KG1 (cell line): Measurements from ENCODE around the gene CTSF.
A peak's percentile ranks its signal among the peaks of the same experiment; 100 is the strongest.
"Not testable (repeated sequence)": the region's sequence is repeated elsewhere in the genome, so short reads cannot be mapped to it uniquely, and the experiment has no call there.

Experiments used
- DNase-seq: peaks from one replicate; lab custom pipeline; 2025; lab: John Stamatoyannopoulos, UW

The CTSF gene

GRCh38 chr11:66559142-66559865 lies 9.1 kb downstream of the CTSF start:
- DNase-seq: no peak

- DNase-seq: no peak
Observed at GRCh38 chr11:66557733-66558326, 10.6 kb downstream of the CTSF start.

- DNase-seq: no peak
Observed at GRCh38 chr11:66556086-66556485, 12.3 kb downstream of the CTSF start.

- no peak for DNase-seq
Observed at GRCh38 chr11:66555416-66555815, 13.0 kb downstream of the CTSF start.

GRCh38 chr11:66554602-66555001 lies 13.8 kb downstream of the CTSF start:
- no peak for DNase-seq

- DNase-seq: no peak
Observed at GRCh38 chr11:66550887-66551286, 17.5 kb downstream of the CTSF start.

GRCh38 chr11:66549696-66550095 lies 18.7 kb downstream of the CTSF start:
- no peak for DNase-seq

GRCh38 chr11:66548774-66549630 lies 19.4 kb downstream of the CTSF start:
- DNase-seq: no peak

GRCh38 chr11:66548041-66548440 lies 20.4 kb downstream of the CTSF start:
- DNase-seq: no peak

- no peak for DNase-seq
Observed at GRCh38 chr11:66547662-66548009, 20.8 kb downstream of the CTSF start.

- no peak for DNase-seq
Observed at GRCh38 chr11:66546966-66547661, 21.3 kb downstream of the CTSF start.

- DNase-seq: no peak
Observed at GRCh38 chr11:66546368-66546965, 21.9 kb downstream of the CTSF start, which contains the start of gene ACTN3. ACTN3 (plus strand) TSS chr11:66546903; CDS start chr11:66546938, 35 bp downstream.

GRCh38 chr11:66545701-66546367 lies 22.6 kb downstream of the CTSF start, which contains the start of gene ZDHHC24:
ZDHHC24 (minus strand) TSS chr11:66546048; CDS start chr11:66546003, 45 bp downstream.
- DNase-seq: peak; percentile 92

GRCh38 chr11:66544952-66545351 lies 23.5 kb downstream of the CTSF start:
- not testable (repeated sequence) for DNase-seq

- DNase-seq: peak; percentile 87
Observed at GRCh38 chr11:66543263-66544107, 24.9 kb downstream of the CTSF start.

- no peak for DNase-seq
Observed at GRCh38 chr11:66542362-66542761, 26.0 kb downstream of the CTSF start.

- DNase-seq: no peak
Observed at GRCh38 chr11:66541892-66542291, 26.5 kb downstream of the CTSF start.

GRCh38 chr11:66540598-66540997 lies 27.8 kb downstream of the CTSF start:
- not testable (repeated sequence) for DNase-seq

- no peak for DNase-seq
Observed at GRCh38 chr11:66539870-66540213, 28.6 kb downstream of the CTSF start.

GRCh38 chr11:66539170-66539869 lies 29.1 kb downstream of the CTSF start:
- DNase-seq: no peak
